ENCODE results near the gene ATP13A3. TPM values are rescaled to one million over a fixed set of nuclear protein-coding genes. Genes with fewer than 3 reads are reported as not detected.

The ATP13A3 gene
- total and polyA plus RNA-seq, 4 donors: 33.6 to 257 (median 56.4) TPM

DNA sequence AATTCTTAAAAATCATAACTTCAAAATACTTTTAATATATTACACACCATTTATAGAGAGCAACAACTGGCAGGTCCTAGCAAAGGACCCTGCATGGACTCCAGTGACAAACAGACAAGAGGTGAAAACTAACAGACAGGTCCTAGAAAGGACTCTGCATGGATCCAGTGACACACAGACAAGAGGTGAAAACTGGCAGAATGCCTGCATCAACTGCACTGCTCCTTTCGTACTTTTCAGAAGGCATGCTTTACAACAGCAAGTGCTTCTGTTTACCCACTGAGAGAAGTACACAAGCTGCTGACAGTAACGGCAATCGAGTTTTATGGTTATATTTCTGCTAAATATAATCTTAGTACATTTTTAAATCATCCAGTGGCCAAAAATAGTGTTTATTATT, 63.5 kb downstream of the ATP13A3 start:
- WGBS: 30% methylated on average over 3 of the region's 3 CpGs
- H3K4me3 ChIP-seq (ENCODE audit: low read depth in 1 of 3, low read length in 3 of 3): no peak overlapping the region
- TF ChIP-seq, protein P1, sequence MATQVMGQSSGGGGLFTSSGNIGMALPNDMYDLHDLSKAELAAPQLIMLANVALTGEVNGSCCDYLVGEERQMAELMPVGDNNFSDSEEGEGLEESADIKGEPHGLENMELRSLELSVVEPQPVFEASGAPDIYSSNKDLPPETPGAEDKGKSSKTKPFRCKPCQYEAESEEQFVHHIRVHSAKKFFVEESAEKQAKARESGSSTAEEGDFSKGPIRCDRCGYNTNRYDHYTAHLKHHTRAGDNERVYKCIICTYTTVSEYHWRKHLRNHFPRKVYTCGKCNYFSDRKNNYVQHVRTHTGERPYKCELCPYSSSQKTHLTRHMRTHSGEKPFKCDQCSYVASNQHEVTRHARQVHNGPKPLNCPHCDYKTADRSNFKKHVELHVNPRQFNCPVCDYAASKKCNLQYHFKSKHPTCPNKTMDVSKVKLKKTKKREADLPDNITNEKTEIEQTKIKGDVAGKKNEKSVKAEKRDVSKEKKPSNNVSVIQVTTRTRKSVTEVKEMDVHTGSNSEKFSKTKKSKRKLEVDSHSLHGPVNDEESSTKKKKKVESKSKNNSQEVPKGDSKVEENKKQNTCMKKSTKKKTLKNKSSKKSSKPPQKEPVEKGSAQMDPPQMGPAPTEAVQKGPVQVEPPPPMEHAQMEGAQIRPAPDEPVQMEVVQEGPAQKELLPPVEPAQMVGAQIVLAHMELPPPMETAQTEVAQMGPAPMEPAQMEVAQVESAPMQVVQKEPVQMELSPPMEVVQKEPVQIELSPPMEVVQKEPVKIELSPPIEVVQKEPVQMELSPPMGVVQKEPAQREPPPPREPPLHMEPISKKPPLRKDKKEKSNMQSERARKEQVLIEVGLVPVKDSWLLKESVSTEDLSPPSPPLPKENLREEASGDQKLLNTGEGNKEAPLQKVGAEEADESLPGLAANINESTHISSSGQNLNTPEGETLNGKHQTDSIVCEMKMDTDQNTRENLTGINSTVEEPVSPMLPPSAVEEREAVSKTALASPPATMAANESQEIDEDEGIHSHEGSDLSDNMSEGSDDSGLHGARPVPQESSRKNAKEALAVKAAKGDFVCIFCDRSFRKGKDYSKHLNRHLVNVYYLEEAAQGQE (IDR thresholded peaks at IDR 0.05): no peak
- no peaks in the 10 kb centered on the region for H3K27me3 ChIP-seq (ENCODE audit: control insufficient read depth in 4 of 4, insufficient read depth in 4 of 4, low read length in 3 of 4)
- no peak overlapping the region for H3K27ac ChIP-seq (ENCODE audit: low read depth in 1 of 2, low read length in 2 of 2)
- H3K36me3 ChIP-seq (ENCODE audit: control insufficient read depth in 4 of 4, insufficient read depth in 3 of 4, low read depth in 1 of 4, low read length in 3 of 4): peaks cover 2 to 41% (median 30%) of the 10 kb centered on the region in 4 donors
- H3K4me1 ChIP-seq (ENCODE audit: control insufficient read depth in 4 of 4, insufficient read depth in 4 of 4, low read length in 3 of 4): peaks cover 0 to 13% (median 3%) of the 10 kb centered on the region in 4 donors
- no peak for DNase-seq (ENCODE audit: low spot score)
- no peak overlapping the region for H3K9ac ChIP-seq (ENCODE audit: low read depth in 1 of 2, low read length in 2 of 2)
- H3K9me3 ChIP-seq (ENCODE audit: control insufficient read depth in 4 of 4, low read length in 3 of 4): no peaks in the 10 kb centered on the region

DNA sequence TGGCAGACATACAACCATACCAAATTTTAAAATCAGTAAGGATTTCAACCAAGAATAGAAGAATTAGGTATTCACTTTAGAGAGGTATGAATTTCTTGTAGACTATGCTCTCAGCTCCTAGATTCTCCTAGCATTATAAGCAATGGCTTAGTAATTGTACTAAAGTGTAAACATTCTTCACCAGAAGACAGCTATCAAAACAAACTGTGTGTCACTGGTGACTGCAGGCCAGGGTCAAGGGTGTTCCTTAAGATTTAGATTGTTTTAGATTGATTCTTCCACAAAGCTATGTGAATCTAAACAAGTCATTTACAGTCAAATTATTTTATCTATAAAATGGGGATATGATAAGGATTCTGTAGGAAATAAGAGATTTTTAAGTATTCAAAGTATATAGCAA, 64.6 kb downstream of the ATP13A3 start:
- Histone ChIP-seq H3K36me3 (ENCODE audit: control insufficient read depth in 4 of 4, insufficient read depth in 3 of 4, low read depth in 1 of 4, low read length in 3 of 4) (peaks cover 2 to 39% (median 27%) of the 10 kb centered on the region in 4 donors), H3K4me3 (ENCODE audit: low read depth in 1 of 3, low read length in 3 of 3) (no peak overlapping the region), H3K9me3 (ENCODE audit: control insufficient read depth in 4 of 4, low read length in 3 of 4) (no peaks in the 10 kb centered on the region), H3K27ac (ENCODE audit: low read depth in 1 of 2, low read length in 2 of 2) (no peak overlapping the region), H3K4me1 (ENCODE audit: control insufficient read depth in 4 of 4, insufficient read depth in 4 of 4, low read length in 3 of 4) (peaks cover 0 to 13% (median 3%) of the 10 kb centered on the region in 4 donors), H3K27me3 (ENCODE audit: control insufficient read depth in 4 of 4, insufficient read depth in 4 of 4, low read length in 3 of 4) (no peaks in the 10 kb centered on the region), H3K9ac (ENCODE audit: low read depth in 1 of 2, low read length in 2 of 2) (no peak overlapping the region)
- DNase-seq (ENCODE audit: low spot score): no peak
- TF ChIP-seq JUND (IDR thresholded peaks at IDR 0.05): no peak
- TF ChIP-seq, protein P1 (IDR thresholded peaks at IDR 0.05): no peak
- TF ChIP-seq, protein P2, sequence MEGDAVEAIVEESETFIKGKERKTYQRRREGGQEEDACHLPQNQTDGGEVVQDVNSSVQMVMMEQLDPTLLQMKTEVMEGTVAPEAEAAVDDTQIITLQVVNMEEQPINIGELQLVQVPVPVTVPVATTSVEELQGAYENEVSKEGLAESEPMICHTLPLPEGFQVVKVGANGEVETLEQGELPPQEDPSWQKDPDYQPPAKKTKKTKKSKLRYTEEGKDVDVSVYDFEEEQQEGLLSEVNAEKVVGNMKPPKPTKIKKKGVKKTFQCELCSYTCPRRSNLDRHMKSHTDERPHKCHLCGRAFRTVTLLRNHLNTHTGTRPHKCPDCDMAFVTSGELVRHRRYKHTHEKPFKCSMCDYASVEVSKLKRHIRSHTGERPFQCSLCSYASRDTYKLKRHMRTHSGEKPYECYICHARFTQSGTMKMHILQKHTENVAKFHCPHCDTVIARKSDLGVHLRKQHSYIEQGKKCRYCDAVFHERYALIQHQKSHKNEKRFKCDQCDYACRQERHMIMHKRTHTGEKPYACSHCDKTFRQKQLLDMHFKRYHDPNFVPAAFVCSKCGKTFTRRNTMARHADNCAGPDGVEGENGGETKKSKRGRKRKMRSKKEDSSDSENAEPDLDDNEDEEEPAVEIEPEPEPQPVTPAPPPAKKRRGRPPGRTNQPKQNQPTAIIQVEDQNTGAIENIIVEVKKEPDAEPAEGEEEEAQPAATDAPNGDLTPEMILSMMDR (IDR thresholded peaks at IDR 0.05; ENCODE audit: low read depth, low read length, missing input control): no peak
- no peak for TF ChIP-seq YY1 (IDR thresholded peaks at IDR 0.05)

DNA sequence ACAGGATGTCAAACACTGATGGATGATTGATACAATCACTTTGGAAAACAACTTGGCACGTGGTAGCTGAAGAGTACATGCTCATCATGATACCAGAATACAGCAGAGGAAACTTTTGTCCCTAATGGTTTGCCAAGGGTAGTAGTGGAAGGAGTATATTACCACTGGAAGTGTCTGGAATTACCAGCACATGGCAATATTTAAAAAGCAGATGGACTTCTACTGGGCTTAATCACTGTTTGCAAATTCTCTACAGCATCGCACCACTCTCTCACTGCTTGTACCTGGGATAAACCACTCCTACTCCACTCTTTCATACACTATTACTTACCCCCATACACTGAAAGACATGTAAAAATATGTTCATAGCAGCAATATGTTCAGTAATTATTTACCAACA, 68.1 kb downstream of the ATP13A3 start:
- H3K4me3 ChIP-seq (ENCODE audit: low read depth in 1 of 3, low read length in 3 of 3): no peak overlapping the region
- DNase-seq (ENCODE audit: low spot score): no peak
- no peaks in the 10 kb centered on the region for H3K27me3 ChIP-seq (ENCODE audit: control insufficient read depth in 4 of 4, insufficient read depth in 4 of 4, low read length in 3 of 4)
- no peaks in the 10 kb centered on the region for H3K9me3 ChIP-seq (ENCODE audit: control insufficient read depth in 4 of 4, low read length in 3 of 4)
- no peak overlapping the region for H3K27ac ChIP-seq (ENCODE audit: low read depth in 1 of 2, low read length in 2 of 2)
- 96% methylated on average over 2 of the region's 2 CpGs for WGBS
- no peaks in the 10 kb centered on the region for H3K4me1 ChIP-seq (ENCODE audit: control insufficient read depth in 4 of 4, insufficient read depth in 4 of 4, low read length in 3 of 4)
- H3K9ac ChIP-seq (ENCODE audit: low read depth in 1 of 2, low read length in 2 of 2): no peak overlapping the region
- peaks cover 1 to 20% (median 17%) of the 10 kb centered on the region in 4 donors for H3K36me3 ChIP-seq (ENCODE audit: control insufficient read depth in 4 of 4, insufficient read depth in 3 of 4, low read depth in 1 of 4, low read length in 3 of 4)
- TF ChIP-seq RXRA (IDR thresholded peaks at IDR 0.05) (no peak), YY1 (IDR thresholded peaks at IDR 0.05) (no peak), RAD21 (IDR thresholded peaks at IDR 0.05) (no peak), HNF4A (conservative IDR thresholded peaks at IDR 0.05) (no peak), HNF4G (IDR thresholded peaks at IDR 0.05) (no peak), FOXA1 (IDR thresholded peaks at IDR 0.05) (no peak), NR2F2 (IDR thresholded peaks at IDR 0.05) (no peak), JUND (IDR thresholded peaks at IDR 0.05) (no peak)
- TF ChIP-seq, protein P3, sequence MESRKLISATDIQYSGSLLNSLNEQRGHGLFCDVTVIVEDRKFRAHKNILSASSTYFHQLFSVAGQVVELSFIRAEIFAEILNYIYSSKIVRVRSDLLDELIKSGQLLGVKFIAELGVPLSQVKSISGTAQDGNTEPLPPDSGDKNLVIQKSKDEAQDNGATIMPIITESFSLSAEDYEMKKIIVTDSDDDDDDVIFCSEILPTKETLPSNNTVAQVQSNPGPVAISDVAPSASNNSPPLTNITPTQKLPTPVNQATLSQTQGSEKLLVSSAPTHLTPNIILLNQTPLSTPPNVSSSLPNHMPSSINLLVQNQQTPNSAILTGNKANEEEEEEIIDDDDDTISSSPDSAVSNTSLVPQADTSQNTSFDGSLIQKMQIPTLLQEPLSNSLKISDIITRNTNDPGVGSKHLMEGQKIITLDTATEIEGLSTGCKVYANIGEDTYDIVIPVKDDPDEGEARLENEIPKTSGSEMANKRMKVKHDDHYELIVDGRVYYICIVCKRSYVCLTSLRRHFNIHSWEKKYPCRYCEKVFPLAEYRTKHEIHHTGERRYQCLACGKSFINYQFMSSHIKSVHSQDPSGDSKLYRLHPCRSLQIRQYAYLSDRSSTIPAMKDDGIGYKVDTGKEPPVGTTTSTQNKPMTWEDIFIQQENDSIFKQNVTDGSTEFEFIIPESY (IDR thresholded peaks at IDR 0.05): no peak
- TF ChIP-seq, protein P4, sequence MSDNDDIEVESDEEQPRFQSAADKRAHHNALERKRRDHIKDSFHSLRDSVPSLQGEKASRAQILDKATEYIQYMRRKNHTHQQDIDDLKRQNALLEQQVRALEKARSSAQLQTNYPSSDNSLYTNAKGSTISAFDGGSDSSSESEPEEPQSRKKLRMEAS (IDR thresholded peaks at IDR 0.05): no peak
- TF ChIP-seq, protein P1 (IDR thresholded peaks at IDR 0.05): no peak
